HCT116 (cell line): ENCODE results near the gene ISOC1. TPM values are rescaled to one million over a fixed set of nuclear protein-coding genes. Genes with fewer than 3 reads are reported as not detected.

ENCODE experiments used
- ATAC-seq: fragments of 200-7000 bp; cut with Tn5 transposase; 2 replicates; pipeline ENCODE4 v1.9.1; 2020; ENCODE audit warnings: mild to moderate bottlenecking, moderate library complexity
- BruUV-seq: library from RNA; stranded (reverse); fragments of 400-500 nt; replicated peaks from 2 replicates; lab custom pipeline; 2021; lab: Mats Ljungman, UMichigan
- CTCF ChIA-PET: fragments of 300-600 bp; sonication (Branson Sonifier 250); formaldehyde crosslinking; loops from one replicate; lab custom pipeline; 2021; ENCODE audit warnings: antibody characterized with exemption; lab: Charles Lee
- POLR2A ChIA-PET: fragments of 300-600, 350-600 bp; sonication (Branson Sonifier 250); formaldehyde crosslinking; loops from one replicate; lab custom pipeline; 2021; ENCODE audit warnings: antibody characterized with exemption; lab: Charles Lee
- RAD21 ChIA-PET, 2 experiments: fragments of 300-600 bp; sonication (Branson Sonifier 250); formaldehyde crosslinking; loops; one replicate each; lab custom pipeline; 2023; ENCODE audit warnings: low total read pairs in 2 of 2; ENCODE audit not compliant: uncharacterized antibody in 2 of 2, unreplicated experiment in 2 of 2, low non-redundant PET in 1 of 2; lab: Charles Lee
- DNase-seq: peaks from one replicate; pipeline ENCODE4 v3.0.0-alpha.2; 2010; ENCODE audit warnings: low read depth, low spot score
- H2AFZ ChIP-seq: fragments of 200-600 bp; shearing (Covaris generic), sonication (generic); 2 replicates; pipeline ENCODE4 v1.6.1; 2017; ENCODE audit warnings: low read depth, mixed run types, mixed read lengths, antibody characterized with exemption, low read length; ENCODE audit not compliant: poor library complexity, severe bottlenecking
- H3K27ac ChIP-seq: 2 replicates; pipeline ENCODE4 v1.5.1; 2012; ENCODE audit warnings: low read depth, low read length
- H3K27me3 ChIP-seq: fragments of 200-600 bp; sonication (generic); 2 replicates; pipeline ENCODE4 v1.6.1; 2016; ENCODE audit warnings: mixed run types, low read length, mixed read lengths; ENCODE audit not compliant: insufficient read depth
- H3K36me3 ChIP-seq, 2 experiments: fragments of 200-500 bp in 1 of 2; fragments of 200-600 bp in 1 of 2; sonication (Bioruptor generic) in 1 of 2; sonication (generic) in 1 of 2; 2 replicates each; pipeline versions ENCODE4 v1.5.1 to v1.6.1; 2014 to 2016; ENCODE audit warnings: low read length in 2 of 2, inconsistent platforms in 1 of 2, mixed read lengths in 1 of 2, mixed run types in 1 of 2; ENCODE audit not compliant: insufficient read depth in 2 of 2, control insufficient read depth in 1 of 2
- H3K4me1 ChIP-seq, 2 experiments: fragments of 200-600 bp in 1 of 2; sonication (generic) in 1 of 2; 2 replicates each; pipeline versions ENCODE4 v1.5.1 to v1.6.1; 2012 to 2017; ENCODE audit warnings: low read length in 2 of 2, inconsistent platforms in 1 of 2, mild to moderate bottlenecking in 1 of 2, mixed read lengths in 1 of 2, mixed run types in 1 of 2, moderate library complexity in 1 of 2; ENCODE audit not compliant: insufficient read depth in 2 of 2, control insufficient read depth in 1 of 2
- H3K4me2 ChIP-seq: fragments of 200-600 bp; sonication (generic); 2 replicates; pipeline ENCODE4 v1.6.1; 2017; ENCODE audit warnings: mixed run types, low read length, mixed read lengths
- H3K4me3 ChIP-seq, 2 experiments: fragments of 200-600 bp in 1 of 2; sonication (generic) in 1 of 2; replicated peaks in 1 of 2; 2 replicates each; pipeline ENCODE4 v1.5.1; 2011 to 2016; ENCODE audit warnings: low read length in 2 of 2, control low read depth in 1 of 2, low read depth in 1 of 2, mild to moderate bottlenecking in 1 of 2, mixed read lengths in 1 of 2, mixed run types in 1 of 2
- H3K79me2 ChIP-seq: fragments of 200-600 bp; sonication (generic); 2 replicates; pipeline ENCODE4 v1.6.1; 2017; ENCODE audit warnings: mild to moderate bottlenecking, mixed run types, low read length, moderate library complexity, mixed read lengths; ENCODE audit not compliant: insufficient read depth
- H3K9ac ChIP-seq: fragments of 200-600 bp; sonication (generic); 2 replicates; pipeline ENCODE4 v1.6.1; 2016; ENCODE audit warnings: low read length, mixed read lengths
- H3K9me2 ChIP-seq: fragments of 200-600 bp; sonication (generic), shearing (Covaris generic); 2 replicates; pipeline ENCODE4 v1.6.1; 2017; ENCODE audit warnings: mixed run types, mild to moderate bottlenecking, moderate library complexity; ENCODE audit not compliant: insufficient read depth
- H3K9me3 ChIP-seq, 2 experiments: fragments of 200-500 bp in 1 of 2; fragments of 200-600 bp in 1 of 2; sonication (Bioruptor generic) in 1 of 2; sonication (generic) in 1 of 2; 2 replicates each; pipeline ENCODE4 v1.6.1; 2014 to 2017; ENCODE audit warnings: low read length in 2 of 2, mixed read lengths in 2 of 2, inconsistent platforms in 1 of 2, low read depth in 1 of 2, mild to moderate bottlenecking in 1 of 2, mixed run types in 1 of 2, moderate library complexity in 1 of 2; ENCODE audit not compliant: control insufficient read depth in 1 of 2, insufficient read depth in 1 of 2
- H4K20me1 ChIP-seq: fragments of 200-600 bp; sonication (generic), shearing (Covaris generic); 2 replicates; pipeline ENCODE4 v1.6.1; 2017; ENCODE audit warnings: mixed run types, mild to moderate bottlenecking, moderate library complexity; ENCODE audit not compliant: insufficient read depth
- ATF3 ChIP-seq: IDR thresholded peaks from 2 replicates; pipeline ENCODE4 v1.6.1; 2012
- CBX3 ChIP-seq: IDR thresholded peaks from 2 replicates; pipeline ENCODE4 v1.6.1; 2012; ENCODE audit warnings: low read depth
- CTCF ChIP-seq, 3 experiments: fragments of 200-600 bp in 1 of 3; sonication (generic) in 1 of 3; IDR thresholded peaks in 2 of 3; conservative IDR thresholded peaks in 1 of 3; 2 replicates each; pipeline ENCODE4 v1.5.1; 2012 to 2017; ENCODE audit warnings: low read depth in 2 of 3, low read length in 2 of 3, antibody characterized with exemption in 1 of 3, borderline replicate concordance in 1 of 3, control low read depth in 1 of 3, mild to moderate bottlenecking in 1 of 3, mixed read lengths in 1 of 3, mixed run types in 1 of 3, moderate library complexity in 1 of 3; ENCODE audit not compliant: insufficient read depth in 1 of 3
- EGR1 ChIP-seq: IDR thresholded peaks from 2 replicates; pipeline ENCODE4 v1.6.1; 2012; ENCODE audit warnings: low read depth
- ELF1 ChIP-seq: IDR thresholded peaks from 2 replicates; pipeline ENCODE4 v1.6.1; 2012; ENCODE audit warnings: low read depth, borderline replicate concordance
- EZH2 ChIP-seq: fragments of 200-600 bp; sonication (generic); IDR thresholded peaks from 2 replicates; pipeline ENCODE4 v1.6.1; 2017; ENCODE audit warnings: antibody characterized with exemption, mixed run types
- EZH2phosphoT487 ChIP-seq: fragments of 200-600 bp; IDR thresholded peaks from 2 replicates; pipeline ENCODE4 v1.6.1; 2018; ENCODE audit warnings: antibody characterized with exemption, borderline replicate concordance
- FOSL1 ChIP-seq: IDR thresholded peaks from 2 replicates; pipeline ENCODE4 v1.6.1; 2012; ENCODE audit warnings: low read depth
- JUND ChIP-seq: IDR thresholded peaks from 2 replicates; pipeline ENCODE4 v1.6.1; 2012
- POLR2A ChIP-seq: IDR thresholded peaks from 2 replicates; pipeline ENCODE4 v1.7.0; 2011; ENCODE audit warnings: borderline replicate concordance; ENCODE audit not compliant: insufficient read depth, insufficient read length; ENCODE audit errors: extremely low read depth
- POLR2AphosphoS5 ChIP-seq: IDR thresholded peaks from 2 replicates; pipeline ENCODE4 v1.6.1; 2011; ENCODE audit warnings: mild to moderate bottlenecking, low read depth, low read length, moderate library complexity
- RAD21 ChIP-seq: IDR thresholded peaks from 2 replicates; pipeline ENCODE4 v1.6.1; 2012; ENCODE audit warnings: low read depth, mild to moderate bottlenecking
- SP1 ChIP-seq: IDR thresholded peaks from 2 replicates; pipeline ENCODE4 v1.6.1; 2012; ENCODE audit warnings: low read depth
- SRF ChIP-seq: IDR thresholded peaks from 2 replicates; pipeline ENCODE4 v1.6.1; 2012; ENCODE audit warnings: low read depth
- YY1 ChIP-seq: IDR thresholded peaks from 2 replicates; pipeline ENCODE4 v1.6.1; 2011; ENCODE audit warnings: low read length, low read depth, moderate library complexity, mild to moderate bottlenecking; ENCODE audit not compliant: insufficient replicate concordance; ENCODE audit errors: extremely low read depth
- ZBTB33 ChIP-seq: IDR thresholded peaks from 2 replicates; pipeline ENCODE4 v1.6.1; 2011; ENCODE audit warnings: mild to moderate bottlenecking, low read length, moderate library complexity; ENCODE audit not compliant: insufficient replicate concordance; ENCODE audit errors: extremely low read depth
- ZFX ChIP-seq: fragments of 450-650 bp; IDR thresholded peaks from 2 replicates; pipeline ENCODE4 v1.6.1; 2017
- intact Hi-C: fragments of 100-400 bp; cut with micrococcal nuclease; formaldehyde crosslinking; loops from 2 replicates; pipeline ENCODE4 v1.10.0; 2022
- total RNA-seq: library from RNA; stranded (reverse); gene quantifications from one replicate; pipeline ENCODE4 v1.2.1, GENCODE V29; 2021; ENCODE audit not compliant: unreplicated experiment
- TF ChIP-seq, protein P1 (sequence below): IDR thresholded peaks from 2 replicates; pipeline ENCODE4 v1.6.1; 2012

ISOC1 gene
- total RNA-seq, 1 experiment from 2014 or later = 42.9 TPM

GRCh38 chr5:129161830-129162229 is 67.3 kb downstream of the ISOC1 start:
- no TSS peak for BruUV-seq
- ChIA-PET RAD21 (no interaction called here), POLR2A (no interaction called here)

More at GRCh38 chr5:129161830-129162229, 67.3 kb downstream of the ISOC1 start:
- Histone ChIP-seq H2AFZ (no peak overlapping the region), H3K9ac (no peak overlapping the region), H3K79me2 (no peaks in the 10 kb centered on the region), H3K4me1 (no peaks in the 10 kb centered on the region), H3K4me2 (no peak overlapping the region), H3K36me3 (no peaks in the 10 kb centered on the region), H3K9me3 (0 out of 4 replicates have a peak, but pooled peaks cover 0 to 8% of the 10 kb centered on the region in 2 experiments), H4K20me1 (no peaks in the 10 kb centered on the region), H3K27me3 (no peaks in the 10 kb centered on the region), H3K9me2 (no peaks in the 10 kb centered on the region), H3K27ac (no peak overlapping the region), H3K4me3 (no peak overlapping the region)
- intact Hi-C loops = no loop called here
- CTCF ChIA-PET = no interaction called here
- no peak for TF ChIP-seq FOSL1
- TF ChIP-seq SP1 = no peak
- no peak for TF ChIP-seq ZBTB33
- TF ChIP-seq CTCF (IDR thresholded peaks at IDR 0.05 in 2 of 3, conservative IDR thresholded peaks at IDR 0.05 in 1 of 3; ENCODE audit: borderline replicate concordance in 1 of 3, insufficient read depth in 1 of 3, low read depth in 2 of 3, low read length in 2 of 3) = no peak
- no peak for TF ChIP-seq YY1
- no peak for TF ChIP-seq ZFX
- TF ChIP-seq EZH2phosphoT487 = no peak
- no peak for TF ChIP-seq EZH2
- no peak for TF ChIP-seq CBX3
- no peak for TF ChIP-seq ELF1
- TF ChIP-seq POLR2AphosphoS5 = no peak
- TF ChIP-seq, protein P1, sequence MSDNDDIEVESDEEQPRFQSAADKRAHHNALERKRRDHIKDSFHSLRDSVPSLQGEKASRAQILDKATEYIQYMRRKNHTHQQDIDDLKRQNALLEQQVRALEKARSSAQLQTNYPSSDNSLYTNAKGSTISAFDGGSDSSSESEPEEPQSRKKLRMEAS = no peak
- no peak for TF ChIP-seq EGR1
- TF ChIP-seq RAD21 = no peak
- TF ChIP-seq SRF = no peak
- no peak for TF ChIP-seq ATF3
- TF ChIP-seq POLR2A = no peak
- TF ChIP-seq JUND = no peak
- ATAC-seq (no peak), DNase-seq (no peak)
